Mononuclear cell (primary cell): ENCODE data around the gene TMED3. TPM values are rescaled to one million over a fixed set of nuclear protein-coding genes. Genes with fewer than 3 reads are reported as not detected.

Experiments
- H3K27me3 ChIP-seq: 2 replicates; pipeline ENCODE4 v1.6.0; 2011; ENCODE audit warnings: low read length, control low read depth; ENCODE audit not compliant: insufficient read depth
- H3K4me1 ChIP-seq: 2 replicates; pipeline ENCODE4 v1.5.1; 2011; ENCODE audit warnings: mild to moderate bottlenecking, low read length, control low read depth; ENCODE audit not compliant: insufficient read depth
- H3K4me3 ChIP-seq: 2 replicates; pipeline ENCODE4 v1.5.1; 2011; ENCODE audit warnings: mild to moderate bottlenecking, low read length, moderate library complexity
- H3K9me3 ChIP-seq: 2 replicates; pipeline ENCODE4 v1.5.1; 2011; ENCODE audit warnings: low read depth, mild to moderate bottlenecking, control low read depth, low read length
- total RNA-seq: library from RNA; depleted of rRNA; stranded (reverse); fragments of >200 nt; gene quantifications from one replicate; pipeline ENCODE4 v1.2.3, GENCODE V29; 2012

Gene TMED3
- total RNA-seq = 32.3 TPM

DNA sequence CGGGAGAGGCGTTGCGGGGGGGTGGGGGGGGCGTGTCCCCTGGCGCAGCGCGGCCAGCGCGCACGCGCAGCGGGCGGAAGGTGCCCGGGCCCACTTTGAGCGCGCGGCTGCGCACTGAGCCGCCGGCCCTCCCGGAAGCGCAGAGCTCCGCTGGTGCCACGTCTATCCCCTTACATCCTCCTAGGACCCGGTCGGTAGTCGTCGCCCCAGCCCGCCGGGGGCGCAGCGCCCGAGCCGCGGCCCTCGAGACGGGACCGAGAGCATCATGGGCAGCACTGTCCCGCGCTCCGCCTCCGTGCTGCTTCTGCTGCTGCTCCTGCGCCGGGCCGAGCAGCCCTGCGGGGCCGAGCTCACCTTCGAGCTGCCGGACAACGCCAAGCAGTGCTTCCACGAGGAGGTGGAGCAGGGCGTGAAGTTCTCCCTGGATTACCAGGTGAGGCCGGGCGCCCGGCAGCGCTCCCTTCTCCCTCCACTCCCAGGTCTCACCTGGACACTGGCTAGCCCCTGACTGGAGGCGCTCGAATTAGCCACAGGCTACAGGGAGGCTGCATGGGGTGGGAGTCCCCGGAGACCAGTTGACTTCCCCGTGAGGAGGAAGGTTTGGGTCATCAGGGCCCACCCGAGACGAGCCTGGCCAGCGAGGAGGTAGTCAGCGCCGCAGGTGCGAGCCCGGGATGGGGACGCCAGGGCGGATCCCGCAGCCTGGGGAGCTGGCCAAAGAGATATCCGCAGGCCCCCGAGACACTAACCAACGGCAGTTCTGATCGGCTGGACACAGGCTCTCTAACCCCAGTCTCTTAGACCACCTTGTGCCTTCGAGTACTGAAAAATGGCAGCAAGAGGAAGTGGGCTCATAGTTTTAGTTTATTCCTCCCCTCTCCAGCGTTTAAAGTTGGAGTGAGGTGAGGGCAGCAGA is at the start of gene TMED3:
Gene TMED3, plus strand, starts transcription at position 128 of the 916 bp plus-strand sequence. Its CDS starts 138 bp downstream, at position 266.
- peaks cover 22% of the 10 kb centered on the region for H3K4me1 ChIP-seq
- H3K9me3 ChIP-seq = no peaks in the 10 kb centered on the region
- H3K4me3 ChIP-seq = peak within 1 kb of the TSS; percentile 79
- no peaks in the 10 kb centered on the region for H3K27me3 ChIP-seq

DNA sequence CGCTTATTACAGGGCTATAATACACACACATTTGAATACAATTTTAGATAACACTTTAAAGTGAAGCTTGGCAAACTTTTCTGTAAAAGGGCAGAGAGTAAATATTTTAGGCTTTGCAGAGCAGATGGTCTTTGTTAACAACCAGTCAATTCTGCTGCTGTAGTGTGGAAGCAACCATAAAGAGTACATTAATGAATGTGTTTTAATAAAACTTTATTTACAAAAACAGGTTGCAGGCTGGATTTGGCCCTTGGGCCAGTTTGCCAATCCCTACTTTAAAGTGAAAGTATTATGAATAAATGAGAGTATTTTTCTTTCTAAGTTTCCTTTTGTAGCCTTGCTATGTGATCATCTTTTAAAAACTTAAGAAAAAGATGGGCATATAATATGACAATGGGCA is 49.1 kb upstream of the TMED3 start:
- Histone ChIP-seq H3K9me3 (no peaks in the 10 kb centered on the region), H3K4me3 (no peak overlapping the region), H3K27me3 (no peaks in the 10 kb centered on the region), H3K4me1 (no peaks in the 10 kb centered on the region)

DNA sequence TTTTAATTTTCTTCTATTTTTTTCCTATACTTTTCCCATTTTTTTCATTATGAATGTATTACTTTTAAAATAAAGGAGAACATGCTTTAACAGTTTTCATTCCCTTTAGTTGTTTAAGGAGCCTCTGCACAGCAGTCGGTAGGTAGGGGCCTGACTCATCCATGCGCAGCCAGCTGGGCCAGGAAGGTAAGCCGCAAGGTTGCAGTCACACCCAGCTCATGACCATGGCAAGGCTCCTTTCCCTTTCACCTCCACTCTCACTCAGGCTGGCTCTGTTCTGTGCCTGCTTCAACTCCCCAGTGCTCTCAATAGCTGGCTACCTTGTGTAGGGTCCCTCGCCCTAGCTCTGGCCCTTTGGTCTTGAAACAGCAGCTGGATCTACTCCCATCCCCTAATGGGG is 45.7 kb upstream of the TMED3 start:
- H3K4me1 ChIP-seq = no peaks in the 10 kb centered on the region
- no peak overlapping the region for H3K4me3 ChIP-seq
- H3K9me3 ChIP-seq = no peaks in the 10 kb centered on the region
- H3K27me3 ChIP-seq = peaks cover 6% of the 10 kb centered on the region

DNA sequence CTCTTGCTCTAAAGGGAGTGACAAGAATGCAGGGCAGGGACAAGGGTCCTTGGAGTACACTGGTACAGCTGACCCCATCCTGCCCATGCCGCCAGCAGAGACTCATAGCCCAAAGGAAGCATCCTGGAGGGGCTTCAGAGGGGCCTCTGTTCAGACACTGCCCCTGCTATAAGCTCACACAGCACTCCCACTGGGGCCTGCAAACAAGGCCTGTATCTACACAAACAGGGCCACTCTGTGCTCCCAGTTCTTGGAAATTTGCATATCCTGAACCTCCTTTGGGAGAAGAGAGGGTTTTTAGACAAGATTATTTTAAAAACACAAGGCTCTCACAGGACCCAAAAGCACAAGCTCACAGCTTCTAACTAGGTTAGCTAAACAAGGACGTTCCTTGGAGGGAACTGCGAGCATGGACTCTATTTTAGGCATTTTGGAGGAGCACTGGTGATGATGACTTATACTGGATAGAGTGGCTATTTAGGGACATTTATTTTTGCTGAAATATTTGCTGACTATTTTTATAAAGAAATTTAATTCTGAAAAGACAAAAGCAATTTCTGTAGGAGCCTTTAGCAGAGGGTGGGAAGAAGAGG is 44.8 kb upstream of the TMED3 start:
- Histone ChIP-seq H3K4me1 (no peaks in the 10 kb centered on the region), H3K27me3 (peaks cover 11% of the 10 kb centered on the region), H3K4me3 (no peak overlapping the region), H3K9me3 (no peaks in the 10 kb centered on the region)

DNA sequence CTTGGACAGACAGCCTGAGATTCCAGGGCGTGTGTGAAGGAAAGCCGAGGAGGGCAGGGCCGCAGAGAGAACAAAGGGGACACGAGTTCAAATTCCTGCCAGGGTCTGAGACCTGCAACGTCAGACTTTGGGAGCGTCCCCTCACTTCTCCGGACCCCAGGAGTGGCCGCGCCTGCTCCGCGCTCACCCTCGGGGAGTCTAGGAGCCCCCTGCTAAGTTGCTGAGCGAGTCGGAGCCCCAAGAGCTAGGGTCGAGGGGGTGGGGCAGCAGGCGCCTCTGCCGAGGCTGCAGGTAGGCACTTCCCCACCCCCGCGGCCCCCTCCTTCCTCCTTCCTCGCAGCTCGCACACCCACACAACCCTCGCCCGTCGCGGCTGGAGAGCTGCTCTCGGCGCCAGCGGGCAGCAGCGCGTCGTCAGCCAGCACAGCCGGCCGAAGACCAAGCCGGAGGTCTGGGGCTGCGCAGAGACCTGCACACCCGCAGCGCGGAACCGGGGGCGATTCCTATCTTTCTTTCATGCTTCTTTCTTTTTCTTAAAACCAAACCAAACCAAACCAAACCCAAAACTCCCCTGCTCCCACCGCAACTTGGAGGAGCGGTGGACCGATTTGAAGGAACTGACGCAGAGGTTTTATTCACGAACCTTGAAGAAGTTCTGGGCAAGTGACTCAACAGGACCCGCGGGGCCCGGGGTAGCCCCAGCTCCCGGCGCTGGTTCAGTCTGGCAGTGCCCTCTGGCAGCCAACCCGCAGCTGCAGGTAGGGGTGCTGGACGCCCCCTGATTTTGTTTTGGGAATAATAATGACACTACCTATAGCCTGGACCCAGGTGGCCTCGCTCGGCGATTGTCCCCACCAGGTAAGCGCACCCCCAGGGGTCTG is 28.3 kb upstream of the TMED3 start, which contains the start of gene ANKRD34C:
Gene ANKRD34C, plus strand, starts transcription at position 352 of the 881 bp plus-strand sequence. CDS start 10,563 bp downstream, outside the sequence.
- H3K4me3 ChIP-seq = no peak within 1 kb of the TSS
- H3K27me3 ChIP-seq = peaks cover 64% of the 10 kb centered on the region
- H3K9me3 ChIP-seq = no peaks in the 10 kb centered on the region
- no peaks in the 10 kb centered on the region for H3K4me1 ChIP-seq

DNA sequence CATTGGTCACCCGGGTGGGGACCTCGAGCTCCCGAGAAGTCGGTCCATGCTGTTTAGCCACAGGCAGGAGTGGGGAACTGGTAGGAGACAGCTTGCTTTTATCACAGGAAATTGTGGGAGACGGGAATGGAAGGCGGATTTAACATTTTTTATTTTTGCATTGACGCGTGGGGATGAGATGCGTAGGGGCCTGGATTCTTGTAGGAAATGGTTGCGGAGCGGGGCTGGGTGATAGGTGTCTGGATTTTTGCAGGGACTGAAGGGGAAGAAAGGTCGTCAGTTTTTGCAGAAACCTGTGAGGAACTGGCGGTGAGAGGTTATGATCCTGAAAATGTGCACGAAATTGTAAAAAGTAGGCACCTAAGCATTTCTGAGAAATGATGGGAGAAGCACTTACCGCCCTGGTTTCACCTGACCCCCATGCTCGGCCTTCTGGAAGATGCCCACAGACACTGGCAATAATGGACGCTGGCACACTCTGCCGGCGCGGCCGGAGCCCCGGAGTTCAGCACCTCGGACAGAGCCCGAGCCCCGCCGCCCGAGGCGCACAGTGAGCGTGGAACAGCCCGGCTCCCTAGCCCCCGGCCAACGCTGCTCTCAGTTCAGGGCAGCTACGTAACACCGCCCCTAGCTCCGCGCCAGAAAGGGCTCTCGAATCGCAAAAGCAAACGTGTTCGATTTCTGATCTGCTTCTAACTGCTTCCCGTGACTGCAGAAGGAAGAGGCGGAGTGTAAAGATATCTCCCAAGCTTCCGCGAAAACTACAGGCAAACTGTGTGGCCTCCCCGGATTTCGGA is 27.5 kb upstream of the TMED3 start:
- H3K9me3 ChIP-seq = no peaks in the 10 kb centered on the region
- H3K4me1 ChIP-seq = no peaks in the 10 kb centered on the region
- H3K4me3 ChIP-seq = no peak overlapping the region
- peaks cover 64% of the 10 kb centered on the region for H3K27me3 ChIP-seq

DNA sequence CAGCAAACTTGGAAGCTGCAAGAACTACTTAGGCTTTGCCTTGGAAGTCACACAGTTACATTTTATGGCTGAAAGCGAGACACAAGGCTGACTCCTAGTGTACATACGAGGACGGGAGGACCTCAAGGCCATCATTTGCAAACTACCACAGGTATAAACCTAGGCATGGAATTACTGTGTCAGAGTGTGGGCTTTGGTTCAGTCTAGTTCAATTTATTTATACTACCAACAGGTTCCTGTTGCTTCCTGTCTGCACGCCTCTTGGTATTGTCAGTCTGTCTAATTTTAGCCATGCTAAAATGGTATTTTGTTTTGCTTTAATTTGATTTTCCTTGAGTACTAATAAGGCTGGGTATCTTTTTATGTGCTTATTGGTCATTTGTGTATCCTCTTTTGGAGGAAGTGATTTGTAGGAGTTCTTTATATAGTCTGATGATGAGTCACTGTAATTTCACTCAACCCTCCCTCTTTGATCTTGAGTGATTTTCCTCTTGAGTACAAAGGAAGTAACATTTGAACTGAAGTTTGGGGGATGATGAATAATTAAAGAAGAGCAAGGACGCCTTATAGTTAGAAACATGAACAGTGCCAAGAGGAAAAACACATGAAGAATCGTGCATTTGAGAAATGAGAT is 20.2 kb upstream of the TMED3 start:
- Histone ChIP-seq H3K9me3 (no peaks in the 10 kb centered on the region), H3K4me3 (no peak overlapping the region), H3K27me3 (peaks cover 6% of the 10 kb centered on the region), H3K4me1 (no peaks in the 10 kb centered on the region)

DNA sequence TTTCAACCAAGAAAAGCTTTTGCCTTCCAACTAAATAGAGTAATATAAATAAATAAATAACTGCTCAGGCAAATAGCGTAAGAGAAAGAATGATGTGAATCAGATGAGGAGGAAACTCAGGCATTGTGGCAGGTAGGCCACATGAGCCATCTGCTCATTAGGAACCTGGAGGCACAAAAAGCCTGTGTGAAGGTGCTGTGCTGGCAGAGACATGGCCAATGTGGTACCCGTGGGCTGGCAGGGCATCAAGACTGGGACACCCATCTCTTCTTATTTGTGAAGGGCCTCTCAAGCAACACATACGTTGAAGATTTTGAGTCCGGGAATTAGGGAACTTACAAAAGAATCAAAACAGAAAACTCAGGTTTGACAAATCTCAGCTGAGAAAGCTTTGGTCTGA is 18.9 kb upstream of the TMED3 start:
- Histone ChIP-seq H3K9me3 (no peaks in the 10 kb centered on the region), H3K27me3 (peaks cover under 1% of the 10 kb centered on the region), H3K4me3 (no peak overlapping the region), H3K4me1 (no peaks in the 10 kb centered on the region)

DNA sequence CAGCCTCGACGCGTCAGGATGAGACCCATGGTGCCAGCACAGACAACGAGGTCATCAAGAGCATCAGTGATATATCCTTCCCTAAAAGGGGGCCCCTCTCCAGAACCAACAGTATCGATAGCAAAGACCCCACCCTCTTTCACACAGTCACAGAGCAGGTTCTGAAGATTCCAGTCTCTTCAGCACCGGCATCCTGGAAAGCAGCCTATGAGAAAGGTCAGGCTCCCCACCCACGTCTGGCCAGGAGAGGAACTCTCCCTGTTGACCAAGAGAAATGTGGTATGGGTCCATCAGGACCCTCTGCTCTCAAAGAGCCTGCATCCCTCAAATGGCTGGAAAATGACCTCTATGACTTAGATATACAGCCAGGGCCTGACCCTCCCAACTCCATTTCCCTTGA is 16.8 kb upstream of the TMED3 start:
- Histone ChIP-seq H3K4me1 (no peaks in the 10 kb centered on the region), H3K4me3 (no peak overlapping the region), H3K27me3 (peaks cover 8% of the 10 kb centered on the region), H3K9me3 (no peaks in the 10 kb centered on the region)

DNA sequence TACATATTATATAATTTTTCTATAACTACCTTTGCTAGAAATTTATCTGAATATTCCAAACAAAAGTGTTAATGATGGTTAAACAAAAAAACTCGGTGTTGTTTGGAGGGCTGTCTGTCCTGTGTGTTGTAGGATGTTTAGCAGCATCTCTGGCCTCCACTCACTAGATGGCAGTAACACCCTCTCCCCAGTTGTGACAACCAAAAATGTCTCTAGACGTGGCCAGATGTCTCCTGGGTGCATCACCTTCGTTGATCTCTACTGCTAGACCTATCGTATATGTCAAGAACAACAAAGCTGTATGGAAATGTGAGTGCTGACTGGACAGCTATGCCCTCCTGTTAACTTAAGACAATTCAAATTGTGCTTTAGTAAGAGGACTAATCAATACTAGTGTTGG is 14.3 kb upstream of the TMED3 start:
- no peaks in the 10 kb centered on the region for H3K9me3 ChIP-seq
- H3K4me1 ChIP-seq = no peaks in the 10 kb centered on the region
- no peak overlapping the region for H3K4me3 ChIP-seq
- H3K27me3 ChIP-seq = peaks cover 24% of the 10 kb centered on the region

DNA sequence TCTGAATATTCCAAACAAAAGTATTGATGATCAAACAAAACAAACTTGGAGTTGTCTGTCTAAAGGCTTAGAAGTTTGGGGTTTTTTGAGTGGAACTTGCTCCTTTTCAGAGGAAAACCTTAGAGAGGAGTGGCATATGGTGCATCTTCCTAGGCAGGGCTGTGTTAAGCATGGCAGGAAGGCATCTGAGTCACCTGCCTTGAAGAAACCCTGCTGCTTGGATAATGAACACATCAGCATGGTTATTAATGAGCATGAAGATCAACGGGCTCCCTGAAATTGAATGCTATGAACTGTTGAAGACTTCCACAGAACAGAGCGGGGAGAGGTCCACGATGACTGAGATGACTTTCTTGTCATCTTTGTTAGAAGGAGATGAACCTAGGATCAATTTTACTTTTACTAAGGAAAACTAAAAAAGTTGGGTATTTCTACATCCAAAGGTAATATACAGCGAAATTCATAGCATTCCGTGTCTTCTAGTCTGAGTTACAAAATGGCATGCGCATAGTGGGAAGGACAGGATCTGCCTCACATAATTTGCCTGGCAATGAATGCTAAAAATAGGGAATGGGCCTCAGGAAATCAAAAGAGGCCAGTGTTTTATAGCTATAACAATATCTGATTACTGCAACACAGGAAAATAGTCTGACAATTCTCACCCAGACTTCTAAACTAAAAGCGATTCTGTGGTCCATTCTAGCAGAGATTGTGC is 11.6 kb upstream of the TMED3 start:
- Histone ChIP-seq H3K9me3 (no peaks in the 10 kb centered on the region), H3K4me3 (no peak overlapping the region), H3K27me3 (peaks cover 30% of the 10 kb centered on the region), H3K4me1 (no peaks in the 10 kb centered on the region)

DNA sequence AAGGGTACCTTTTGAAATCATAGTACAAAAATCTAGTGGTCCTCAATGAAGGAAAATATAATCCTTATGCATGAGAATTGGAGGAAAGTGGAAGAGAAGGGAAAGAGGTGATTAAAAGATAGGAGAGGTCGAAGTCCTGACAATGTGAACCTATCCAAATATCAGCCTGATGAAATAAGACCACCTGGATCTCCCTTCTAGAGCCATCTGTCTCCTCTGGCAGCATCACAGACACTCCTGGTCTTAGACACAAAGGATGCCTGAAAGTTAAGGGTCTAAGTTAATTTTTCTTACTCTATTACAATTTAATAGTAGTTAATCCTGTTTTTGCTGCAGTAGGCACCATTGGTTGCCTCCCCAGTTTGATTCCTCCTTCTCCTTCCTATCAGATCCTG is 11.1 kb upstream of the TMED3 start:
- peaks cover 34% of the 10 kb centered on the region for H3K27me3 ChIP-seq
- H3K4me3 ChIP-seq = no peak overlapping the region
- H3K9me3 ChIP-seq = no peaks in the 10 kb centered on the region
- H3K4me1 ChIP-seq = no peaks in the 10 kb centered on the region

DNA sequence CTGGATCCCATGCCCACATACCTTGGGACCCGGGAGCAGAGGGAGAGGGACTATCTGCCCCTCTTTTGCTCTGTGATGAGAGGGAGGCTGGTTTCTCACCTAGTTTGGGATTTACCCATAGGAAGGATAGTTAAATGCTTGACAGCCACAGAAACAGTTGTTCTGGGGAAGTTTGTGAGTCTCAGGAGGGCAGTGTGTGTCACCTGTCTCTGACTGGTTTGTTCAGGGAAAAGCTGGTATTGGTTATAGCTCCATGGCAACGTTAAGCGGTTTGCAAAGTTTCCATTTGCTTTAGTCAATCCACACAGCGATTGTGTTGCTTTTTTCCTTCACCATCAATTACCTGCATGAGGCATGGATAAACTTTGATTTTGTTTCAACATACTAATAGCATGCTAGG is 3.7 kb upstream of the TMED3 start:
- Histone ChIP-seq H3K9me3 (no peaks in the 10 kb centered on the region), H3K27me3 (peaks cover 14% of the 10 kb centered on the region), H3K4me3 (no peak overlapping the region), H3K4me1 (peaks cover 15% of the 10 kb centered on the region)
